A673 (cell line): ENCODE data around the gene EPB41L3. TPM values are rescaled to one million over a fixed set of nuclear protein-coding genes. Genes with fewer than 3 reads are reported as not detected.

Experiments
- BruUV-seq: library from RNA; stranded (reverse); fragments of 400-500 nt; replicated peaks from 2 replicates; lab custom pipeline; 2021; lab: Mats Ljungman, UMichigan
- CTCF ChIA-PET: fragments of 300-600 bp; sonication (Branson Sonifier 250); formaldehyde crosslinking; loops from one replicate; lab custom pipeline; 2022; ENCODE audit warnings: antibody characterized with exemption; lab: Charles Lee
- POLR2A ChIA-PET: fragments of 300-600 bp; sonication (Branson Sonifier 250); formaldehyde crosslinking; loops from one replicate; lab custom pipeline; 2022; ENCODE audit warnings: antibody characterized with exemption; ENCODE audit not compliant: low non-redundant PET; lab: Charles Lee
- DNase-seq: peaks from one replicate; pipeline ENCODE4 v3.0.0-alpha.2; 2015; ENCODE audit warnings: low spot score
- H3K27ac ChIP-seq: fragments of 200-600 bp; sonication (generic); 2 replicates; pipeline ENCODE4 v1.5.1; 2016; ENCODE audit warnings: mixed run types, low read depth, mild to moderate bottlenecking, mixed read lengths, antibody characterized with exemption, low read length; ENCODE audit not compliant: poor library complexity, severe bottlenecking
- H3K27me3 ChIP-seq: fragments of 200-600 bp; sonication (generic); replicated peaks from 2 replicates; pipeline ENCODE4 v1.6.1; 2017; ENCODE audit warnings: mixed run types, low read depth, mild to moderate bottlenecking, mixed read lengths, antibody characterized with exemption, low read length; ENCODE audit not compliant: insufficient read depth, poor library complexity
- H3K36me3 ChIP-seq: fragments of 200-600 bp; sonication (generic); 2 replicates; pipeline ENCODE4 v1.6.1; 2016; ENCODE audit warnings: mixed run types, mild to moderate bottlenecking, mixed read lengths, antibody characterized with exemption, low read length; ENCODE audit not compliant: insufficient read depth, poor library complexity, severe bottlenecking
- H3K4me1 ChIP-seq: fragments of 200-600 bp; sonication (generic); 2 replicates; pipeline ENCODE4 v1.6.1; 2017; ENCODE audit warnings: mixed run types, mild to moderate bottlenecking, mixed read lengths, antibody characterized with exemption, low read length; ENCODE audit not compliant: insufficient read depth, poor library complexity, severe bottlenecking
- H3K4me3 ChIP-seq: fragments of 200-600 bp; sonication (generic); 2 replicates; pipeline ENCODE4 v1.5.1; 2016; ENCODE audit warnings: low read depth, mixed run types, mild to moderate bottlenecking, mixed read lengths, low read length; ENCODE audit not compliant: poor library complexity, severe bottlenecking
- H3K9me3 ChIP-seq: fragments of 200-600 bp; sonication (generic); 2 replicates; pipeline ENCODE4 v1.6.1; 2016; ENCODE audit warnings: mixed run types, low read depth, mild to moderate bottlenecking, mixed read lengths, antibody characterized with exemption, low read length; ENCODE audit not compliant: poor library complexity, severe bottlenecking
- EZH2 ChIP-seq: fragments of 200-600 bp; sonication (generic); IDR thresholded peaks from 2 replicates; pipeline ENCODE4 v1.6.1; 2017; ENCODE audit warnings: borderline replicate concordance, low read depth, mild to moderate bottlenecking, mixed read lengths, antibody characterized with exemption, low read length; ENCODE audit not compliant: poor library complexity, severe bottlenecking
- intact Hi-C: fragments of 100-400 bp; cut with micrococcal nuclease; formaldehyde crosslinking; loops from one replicate; pipeline ENCODE4 v1.10.0; 2022; ENCODE audit not compliant: unreplicated experiment
- total RNA-seq: library from RNA; stranded (reverse); gene quantifications from 2 replicates; pipeline ENCODE4 v1.2.3, GENCODE V29; 2021
- TF ChIP-seq, protein P1 (sequence below): fragments of 300-800, 200-600 bp; sonication (generic); conservative IDR thresholded peaks from 2 replicates; pipeline ENCODE4 v1.5.1; 2017; ENCODE audit warnings: low read depth, mild to moderate bottlenecking, antibody characterized with exemption, low read length, moderate library complexity, mixed read lengths

The EPB41L3 gene
- total RNA-seq, 1 experiment from 2014 or later, result 0.86 TPM

DNA sequence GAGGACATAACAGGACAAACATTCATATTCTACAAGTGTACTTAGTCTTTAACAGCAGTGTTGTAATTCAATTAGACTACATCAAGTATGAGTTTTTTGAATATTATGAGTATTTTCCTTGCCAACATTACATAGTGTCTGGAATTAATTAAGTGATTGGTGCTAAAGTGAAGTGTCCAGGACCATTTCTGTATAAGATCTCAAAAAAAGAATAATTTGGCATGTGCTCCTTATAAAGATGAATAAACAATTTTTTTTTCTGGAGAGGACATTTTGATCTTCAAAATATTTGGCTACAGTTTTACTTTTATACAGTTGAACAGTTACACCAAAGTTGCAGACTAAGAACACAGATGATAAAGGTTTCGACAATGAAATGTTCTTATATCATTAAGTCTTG is 15.1 kb upstream of the EPB41L3 start:
- ChIA-PET CTCF (no interaction called here), POLR2A (no interaction called here)
- Histone ChIP-seq H3K27ac (no peak overlapping the region), H3K4me3 (no peak overlapping the region), H3K4me1 (no peaks in the 10 kb centered on the region), H3K27me3 (peaks cover 17% of the 10 kb centered on the region), H3K36me3 (no peaks in the 10 kb centered on the region), H3K9me3 (no peaks in the 10 kb centered on the region)
- no peak for TF ChIP-seq EZH2
- TF ChIP-seq, protein P1, sequence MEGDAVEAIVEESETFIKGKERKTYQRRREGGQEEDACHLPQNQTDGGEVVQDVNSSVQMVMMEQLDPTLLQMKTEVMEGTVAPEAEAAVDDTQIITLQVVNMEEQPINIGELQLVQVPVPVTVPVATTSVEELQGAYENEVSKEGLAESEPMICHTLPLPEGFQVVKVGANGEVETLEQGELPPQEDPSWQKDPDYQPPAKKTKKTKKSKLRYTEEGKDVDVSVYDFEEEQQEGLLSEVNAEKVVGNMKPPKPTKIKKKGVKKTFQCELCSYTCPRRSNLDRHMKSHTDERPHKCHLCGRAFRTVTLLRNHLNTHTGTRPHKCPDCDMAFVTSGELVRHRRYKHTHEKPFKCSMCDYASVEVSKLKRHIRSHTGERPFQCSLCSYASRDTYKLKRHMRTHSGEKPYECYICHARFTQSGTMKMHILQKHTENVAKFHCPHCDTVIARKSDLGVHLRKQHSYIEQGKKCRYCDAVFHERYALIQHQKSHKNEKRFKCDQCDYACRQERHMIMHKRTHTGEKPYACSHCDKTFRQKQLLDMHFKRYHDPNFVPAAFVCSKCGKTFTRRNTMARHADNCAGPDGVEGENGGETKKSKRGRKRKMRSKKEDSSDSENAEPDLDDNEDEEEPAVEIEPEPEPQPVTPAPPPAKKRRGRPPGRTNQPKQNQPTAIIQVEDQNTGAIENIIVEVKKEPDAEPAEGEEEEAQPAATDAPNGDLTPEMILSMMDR, result no peak
- DNase-seq, result no peak
- intact Hi-C loops, result no loop called here
- BruUV-seq, result no TSS peak

DNA sequence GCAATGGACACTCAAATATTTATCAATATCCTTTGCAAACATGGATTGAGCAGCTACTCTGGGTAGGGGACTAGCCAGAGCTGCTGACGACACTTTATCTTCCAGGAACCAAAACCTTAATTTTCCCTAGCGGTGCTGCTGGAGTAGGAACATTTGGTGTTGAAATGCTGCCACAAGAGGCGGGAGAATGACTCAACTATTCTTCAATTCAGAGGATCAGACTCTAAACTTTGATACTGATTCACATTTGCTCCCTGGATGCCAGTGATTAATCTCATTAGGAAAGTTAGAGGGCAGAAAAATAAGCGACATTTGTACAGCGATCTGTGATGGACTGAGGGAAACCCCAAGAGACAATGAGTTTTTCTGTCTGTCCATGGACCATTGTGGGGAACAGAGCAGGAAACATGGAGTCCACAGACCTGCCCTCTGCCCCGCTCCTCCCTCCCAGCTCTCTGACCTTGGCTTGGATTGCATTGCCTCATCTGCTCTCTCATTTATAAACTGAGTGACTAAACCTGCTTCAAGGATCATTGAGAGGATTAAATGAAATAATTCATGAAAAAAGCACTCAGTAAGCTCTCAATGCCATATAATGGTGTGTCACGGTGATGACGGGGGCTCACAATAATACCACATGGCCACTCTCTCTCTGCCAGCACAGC is 12.6 kb upstream of the EPB41L3 start:
- ChIA-PET CTCF (no interaction called here), POLR2A (no interaction called here)
- H3K27me3 ChIP-seq, result peaks cover 24% of the 10 kb centered on the region
- no peak overlapping the region for H3K4me3 ChIP-seq
- intact Hi-C loops, result no loop called here
- H3K4me1 ChIP-seq, result no peaks in the 10 kb centered on the region
- no peaks in the 10 kb centered on the region for H3K36me3 ChIP-seq
- no peak for TF ChIP-seq EZH2
- TF ChIP-seq, protein P1, result no peak
- no peak for DNase-seq
- no peaks in the 10 kb centered on the region for H3K9me3 ChIP-seq
- H3K27ac ChIP-seq, result no peak overlapping the region
- no TSS peak for BruUV-seq

DNA sequence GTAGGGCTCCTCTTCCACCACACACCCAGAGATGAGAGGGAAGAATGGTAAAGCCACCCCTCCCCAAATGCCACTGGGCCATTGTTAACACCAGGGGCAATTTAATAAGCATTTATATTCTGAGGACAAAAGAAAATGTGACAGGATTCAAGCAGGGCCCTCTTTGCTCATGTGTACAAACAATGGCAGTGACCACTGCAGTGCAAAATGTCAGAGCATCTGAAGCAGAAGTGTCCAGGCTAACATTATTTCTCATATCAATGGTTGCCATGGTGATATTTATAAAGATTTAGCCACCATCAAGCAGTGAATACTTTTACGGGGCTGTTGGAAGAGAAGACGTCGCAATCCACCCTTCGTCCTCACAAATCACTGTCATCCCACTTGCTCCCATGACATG is 10.8 kb upstream of the EPB41L3 start:
- Histone ChIP-seq H3K9me3 (no peaks in the 10 kb centered on the region), H3K4me3 (no peak overlapping the region), H3K36me3 (no peaks in the 10 kb centered on the region), H3K27me3 (peaks cover 39% of the 10 kb centered on the region), H3K4me1 (no peaks in the 10 kb centered on the region), H3K27ac (no peak overlapping the region)
- intact Hi-C loops, result no loop called here
- ChIA-PET POLR2A (no interaction called here), CTCF (no interaction called here)
- DNase-seq, result no peak
- TF ChIP-seq EZH2, result no peak
- TF ChIP-seq, protein P1, result no peak
- no TSS peak for BruUV-seq
